Right ventricle myocardium superior (tissue), 1 donor: ENCODE measurements around the gene KRT25. TPM values are rescaled to one million over a fixed set of nuclear protein-coding genes. Genes with fewer than 3 reads are reported as not detected.

Experiments
- ATAC-seq: fragments of 200-7000 bp; cut with Tn5 transposase; one replicate; pipeline ENCODE4 v1.9.1; 2020; ENCODE audit warnings: mild to moderate bottlenecking; ENCODE audit not compliant: poor library complexity
- DNase-seq: peaks from one replicate; pipeline ENCODE4 v3.0.0-alpha.2; 2020
- intact Hi-C: fragments of 100-400 bp; cut with DNase I; formaldehyde crosslinking; loops from one replicate; pipeline ENCODE4 v1.11.2; 2022
- long read RNA-seq: library from polyadenylated mRNA; unstranded; transcript quantifications from one replicate; pipeline ENCODE4 v2.0.0, GENCODE V29; 2021
- total RNA-seq: library from RNA; stranded (reverse); fragmentation: NEBNext Ultra II Directional; extraction: Animal tissue kit (Norgen Biotek cat#: 25700); gene quantifications from one replicate; pipeline ENCODE4 v1.2.1, GENCODE V29; 2021
- donor health status: DM: no; HTN: yes; CAD: no; lungs with severe emphysema.

Gene KRT25, protein sequence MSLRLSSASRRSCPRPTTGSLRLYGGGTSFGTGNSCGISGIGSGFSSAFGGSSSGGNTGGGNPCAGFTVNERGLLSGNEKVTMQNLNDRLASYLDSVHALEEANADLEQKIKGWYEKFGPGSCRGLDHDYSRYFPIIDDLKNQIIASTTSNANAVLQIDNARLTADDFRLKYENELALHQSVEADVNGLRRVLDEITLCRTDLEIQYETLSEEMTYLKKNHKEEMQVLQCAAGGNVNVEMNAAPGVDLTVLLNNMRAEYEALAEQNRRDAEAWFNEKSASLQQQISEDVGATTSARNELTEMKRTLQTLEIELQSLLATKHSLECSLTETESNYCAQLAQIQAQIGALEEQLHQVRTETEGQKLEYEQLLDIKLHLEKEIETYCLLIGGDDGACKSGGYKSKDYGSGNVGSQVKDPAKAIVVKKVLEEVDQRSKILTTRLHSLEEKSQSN
- total RNA-seq, result not detected
- long read RNA-seq, result 0 reads

DNA sequence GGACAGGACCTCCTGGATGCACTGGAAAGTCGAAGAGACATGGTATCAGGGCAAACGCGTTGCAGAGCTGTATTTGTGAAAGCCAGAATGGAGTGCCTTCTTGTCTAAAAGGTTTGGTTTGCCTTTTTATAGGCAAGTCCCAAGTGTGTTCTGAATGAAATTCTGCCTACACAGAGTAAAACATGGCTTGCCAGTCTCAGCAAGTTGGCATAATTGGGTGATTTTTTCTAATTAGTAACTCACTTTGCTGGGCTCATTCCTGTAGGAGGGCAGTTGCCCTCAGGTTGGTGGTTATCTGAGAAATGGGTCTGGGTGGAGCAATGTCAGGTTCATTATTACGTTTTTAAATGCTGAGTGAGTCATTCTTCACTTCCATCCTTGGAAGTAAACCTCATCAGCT lies at the start of gene KRT25:
Gene KRT25 (minus strand): TSS at position 101 of the 400 bp plus-strand sequence. CDS start 60 bp downstream, at position 41.
- intact Hi-C loops, result no loop called here
- no peak for DNase-seq
- ATAC-seq, result no peak

DNA sequence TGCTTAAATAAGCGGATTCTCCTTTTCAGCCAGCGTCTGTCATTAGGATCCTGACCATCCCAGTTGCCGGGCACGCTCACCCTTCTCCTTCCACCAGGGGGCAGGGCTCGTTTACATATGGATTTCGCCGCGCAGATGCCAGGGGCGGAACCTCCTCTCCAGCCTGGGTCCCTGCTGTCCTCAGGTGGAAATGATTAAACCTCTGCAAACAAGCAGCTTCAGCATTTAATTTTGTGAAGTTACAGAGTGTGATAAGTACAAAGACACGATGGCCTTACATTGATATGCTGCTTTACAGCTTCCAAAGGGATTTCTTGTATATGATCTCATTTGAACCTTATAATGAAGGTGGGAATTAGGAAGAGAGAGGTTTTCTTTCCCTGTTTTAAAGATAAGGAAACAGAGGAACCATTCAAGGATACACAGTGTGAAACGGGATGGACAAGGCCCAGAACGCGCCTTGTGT lies 48.5 kb upstream of the KRT25 start:
- ATAC-seq (peak; percentile 90), DNase-seq (peak; percentile 85)
- intact Hi-C loops, result loop anchor here (10.0 kb wide), 1 partner anchor 741 kb away; no protein-coding TSS in a partner anchor

DNA sequence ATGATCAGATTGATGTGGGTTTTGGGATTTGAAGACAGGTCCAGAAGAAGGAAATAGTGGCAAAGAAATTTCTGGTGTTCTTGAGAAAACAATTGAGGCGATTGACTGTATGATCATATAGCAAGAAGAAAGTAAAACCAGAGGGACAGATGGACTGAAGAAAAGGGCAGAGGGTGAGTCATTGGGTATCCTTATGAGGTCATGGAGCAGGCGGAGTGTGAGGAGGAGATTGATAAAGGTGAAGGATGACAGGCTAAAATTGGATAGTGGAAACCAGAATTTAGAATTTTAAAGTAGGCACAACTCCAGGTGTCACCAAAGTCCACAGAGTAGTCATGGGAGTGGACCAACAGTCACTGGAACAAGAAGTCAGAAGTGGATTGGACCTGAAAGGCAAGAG lies 46.0 kb upstream of the KRT25 start:
- DNase-seq (no peak), ATAC-seq (no peak)
- intact Hi-C loops, result loop anchor here (10.0 kb wide), 1 partner anchor 744 kb away; no protein-coding TSS in a partner anchor

GRCh38 chr17:40800381-40800780 lies 45.2 kb upstream of the KRT25 start:
- DNase-seq, result no peak
- no peak for ATAC-seq
- intact Hi-C loops, result loop anchor here (10.0 kb wide), 1 partner anchor 744 kb away; no protein-coding TSS in a partner anchor

- intact Hi-C loops, result loop anchor here (10.0 kb wide), 1 partner anchor 745 kb away; no protein-coding TSS in a partner anchor
- DNase-seq (no peak), ATAC-seq (no peak)
These were observed 44.7 kb upstream of the KRT25 start, which contains the start of gene KRT28 for GRCh38 chr17:40799859-40800258. TSS of gene KRT28 (minus strand) at chr17:40799959. CDS start at chr17:40799893, 66 bp downstream.

DNA sequence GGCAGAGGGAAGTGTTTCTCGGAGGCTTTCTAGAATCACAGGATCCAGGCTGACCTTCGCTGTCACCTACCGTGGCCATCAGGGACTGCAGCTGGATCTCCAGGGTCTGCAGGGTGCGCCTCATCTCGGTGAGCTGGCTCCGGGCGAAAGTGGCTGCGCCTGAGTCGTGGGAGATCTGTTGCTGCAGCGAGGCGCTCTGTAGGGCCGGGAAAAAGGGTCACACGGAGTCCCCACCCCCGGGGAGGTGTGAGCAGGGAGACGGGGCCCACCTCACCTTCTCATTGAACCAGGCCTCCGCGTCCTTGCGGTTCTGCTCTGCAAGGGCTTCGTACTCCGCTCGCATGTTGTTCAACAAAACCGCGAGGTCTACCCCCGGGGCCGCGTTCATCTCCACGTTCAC lies 41.7 kb upstream of the KRT25 start:
- intact Hi-C loops, result no loop called here
- DNase-seq (no peak), ATAC-seq (no peak)

GRCh38 chr17:40795019-40795667 lies 40.0 kb upstream of the KRT25 start:
- intact Hi-C loops, result no loop called here
- DNase-seq (no peak), ATAC-seq (no peak)

DNA sequence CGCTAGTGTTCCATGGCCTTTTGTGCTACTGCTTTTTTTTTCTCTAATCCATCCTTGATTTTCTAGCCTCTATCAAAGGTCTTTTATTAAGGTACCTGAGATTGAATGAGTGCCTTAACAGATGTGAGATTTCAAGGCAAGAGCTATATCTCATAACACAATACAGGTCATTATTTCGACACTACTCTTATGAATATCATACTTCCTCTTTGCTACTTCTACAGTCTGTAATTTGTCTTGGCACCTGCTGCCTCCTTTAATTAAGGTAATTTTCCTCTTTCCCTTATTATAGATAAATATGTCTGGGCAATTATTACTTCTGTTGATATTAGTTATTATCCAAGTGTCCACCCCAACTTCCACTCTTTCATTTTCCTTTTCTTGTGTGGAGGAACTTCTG lies 39.3 kb upstream of the KRT25 start:
- ATAC-seq (no peak), DNase-seq (no peak)
- intact Hi-C loops, result loop anchor here (5.0 kb wide), 1 partner anchor 177 kb away; no protein-coding TSS in a partner anchor

DNA sequence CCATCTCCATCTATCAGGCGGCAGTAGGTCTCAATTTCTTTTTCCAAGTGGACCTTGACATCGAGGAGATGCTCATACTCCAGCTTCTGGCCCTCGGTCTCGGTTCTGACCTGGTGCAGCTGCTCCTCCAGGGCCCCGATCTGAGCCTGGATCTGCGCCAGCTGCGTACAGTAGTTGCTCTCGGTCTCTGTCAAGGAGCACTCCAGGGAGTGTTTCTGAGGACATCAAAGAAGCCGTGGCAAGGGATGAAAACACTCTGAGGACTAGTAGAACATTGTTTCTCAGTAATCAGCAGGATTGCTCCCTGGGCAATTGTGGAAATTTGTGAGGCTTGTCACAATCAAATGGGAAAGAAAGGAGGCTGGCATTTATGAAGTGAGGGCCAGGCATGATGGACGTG lies 38.7 kb upstream of the KRT25 start:
- intact Hi-C loops, result loop anchor here (5.0 kb wide), 1 partner anchor 177 kb away; no protein-coding TSS in a partner anchor
- DNase-seq (no peak), ATAC-seq (no peak)

- intact Hi-C loops, result loop anchor here (5.0 kb wide), 1 partner anchor 175 kb away; no protein-coding TSS in a partner anchor
- ATAC-seq (peak; percentile 69), DNase-seq (no peak)
These were observed 36.8 kb upstream of the KRT25 start for GRCh38 chr17:40791787-40792436.

GRCh38 chr17:40791111-40791510 lies 36.0 kb upstream of the KRT25 start:
- intact Hi-C loops, result loop anchor here (5.0 kb wide), 1 partner anchor 174 kb away; no protein-coding TSS in a partner anchor
- no peak for DNase-seq
- ATAC-seq, result peak; percentile 78

DNA sequence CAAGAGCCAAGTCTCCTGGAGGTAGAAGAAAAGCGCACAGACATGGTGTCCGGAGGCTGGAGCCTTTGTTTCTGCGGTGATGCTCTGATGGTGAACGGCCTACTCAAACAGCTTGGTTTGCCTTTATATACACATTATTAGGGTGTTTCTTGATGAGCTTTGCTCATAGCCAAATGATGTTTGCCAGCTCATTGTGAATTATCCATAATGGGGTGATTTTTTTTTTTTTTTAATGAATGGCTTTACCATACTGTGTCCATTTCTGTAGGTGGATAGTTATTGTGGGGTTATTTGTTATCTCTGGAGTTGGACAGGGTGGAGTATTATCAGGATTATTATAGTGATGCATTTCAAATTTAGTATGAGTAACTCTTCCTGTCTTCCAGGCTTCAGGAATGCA lies 27.3 kb upstream of the KRT25 start, which contains the start of gene KRT27:
Gene KRT27 (minus strand): TSS at position 101 of the 400 bp plus-strand sequence. CDS start 57 bp downstream, at position 44.
- no peak for DNase-seq
- ATAC-seq, result no peak
- intact Hi-C loops, result no loop called here

- intact Hi-C loops, result no loop called here
- ATAC-seq (no peak), DNase-seq (no peak)
These were observed 24.2 kb upstream of the KRT25 start for GRCh38 chr17:40779181-40779909.

DNA sequence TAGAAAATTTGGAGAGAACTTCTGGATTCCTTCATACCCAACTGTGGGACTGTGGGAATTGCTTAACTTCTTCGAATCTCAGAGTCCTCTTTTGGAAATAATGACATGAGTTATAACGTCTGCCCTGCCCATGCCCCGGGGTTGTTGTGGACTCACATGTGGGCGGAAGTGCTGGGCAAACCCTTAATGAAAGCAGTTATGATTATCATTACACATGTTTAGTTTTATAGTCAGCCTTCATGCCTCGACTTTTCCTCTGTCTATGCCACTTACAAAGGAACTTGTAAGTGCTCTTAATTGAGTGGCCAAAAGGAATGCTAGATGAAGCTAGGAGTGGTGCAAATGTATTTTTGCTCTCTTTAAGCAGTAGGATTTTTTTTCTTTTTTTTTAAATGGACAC lies 23.3 kb upstream of the KRT25 start:
- intact Hi-C loops, result no loop called here
- DNase-seq, result no peak
- no peak for ATAC-seq

DNA sequence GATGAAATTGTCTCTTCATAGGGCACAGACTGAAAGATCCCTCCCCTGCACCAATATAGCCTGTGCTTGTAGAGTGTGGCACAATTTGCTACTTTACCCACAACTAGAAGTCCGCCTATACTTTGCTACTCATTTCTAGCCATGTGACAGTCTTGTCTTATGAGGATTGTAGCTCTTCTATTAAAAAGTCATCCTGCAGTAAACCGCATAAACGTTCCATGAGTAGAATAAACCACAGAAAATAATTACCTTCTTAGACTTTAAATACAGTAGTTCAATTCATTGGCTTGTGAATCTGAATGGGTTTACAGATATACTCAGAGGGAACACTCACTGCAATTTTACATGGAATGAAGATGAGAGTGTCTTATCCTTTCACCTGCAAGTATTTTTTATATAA lies 22.8 kb upstream of the KRT25 start:
- ATAC-seq, result no peak
- intact Hi-C loops, result no loop called here

GRCh38 chr17:40777459-40777858 lies 22.3 kb upstream of the KRT25 start:
- ATAC-seq, result no peak
- DNase-seq, result no peak
- intact Hi-C loops, result no loop called here

More for the DNA sequence above, 22.8 kb upstream of the KRT25 start:
- DNase-seq, result no peak

DNA sequence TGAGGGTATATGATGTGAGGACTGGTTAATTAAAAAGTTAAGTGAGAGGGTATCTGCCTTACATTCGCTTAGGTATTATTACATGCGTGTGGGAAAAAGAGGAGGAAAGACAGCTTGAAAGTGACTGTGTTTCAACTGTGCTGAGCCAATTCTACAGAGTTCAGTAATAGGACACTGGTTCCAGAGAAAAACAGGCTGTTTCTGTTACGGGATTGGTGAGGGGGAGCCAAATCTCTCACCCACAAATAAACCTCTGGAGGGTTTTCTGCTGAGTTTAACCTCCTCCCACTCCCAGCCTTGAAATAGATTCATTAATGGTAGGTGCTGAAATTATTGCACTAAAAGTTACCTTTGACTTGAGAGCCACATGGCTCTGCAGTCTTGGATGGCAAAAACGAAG lies 20.8 kb upstream of the KRT25 start:
- no peak for DNase-seq
- intact Hi-C loops, result no loop called here
- ATAC-seq, result peak; percentile 87

GRCh38 chr17:40772101-40772500 lies 17.0 kb upstream of the KRT25 start, which contains the start of gene KRT26:
TSS of gene KRT26 (minus strand) at chr17:40772201. CDS start at chr17:40772113, 88 bp downstream.
- intact Hi-C loops, result no loop called here
- DNase-seq (no peak), ATAC-seq (no peak)
